ENCODE data around the gene GMIP. TPM values are rescaled to one million over a fixed set of nuclear protein-coding genes. Genes with fewer than 3 reads are reported as not detected.
"Not testable (repeated sequence)": the region's sequence is repeated elsewhere in the genome, so short reads cannot be mapped to it uniquely, and the experiment has no call there.

The GMIP gene
- total RNA-seq (100 to 1,000 TPM in 2 of 7 donors, 10 to 100 TPM in 5; 59.9 to 141 (median 96.9) TPM), polyA plus RNA-seq (10 to 100 TPM; 26.7 to 60.5 (median 31.9) TPM)
- long read RNA-seq, donor 1: 0 reads
- long read RNA-seq, donor 2, partial matches to known transcripts: 13 of 15 reads
- long read RNA-seq, donor 2, other reads (novel, unspliced or antisense): 0 of 15 reads

- peak; percentile 98 for DNase-seq
- H3K9me3 ChIP-seq: no peaks in the 10 kb centered on the region
- peaks cover 5 to 82% (median 68%) of the 10 kb centered on the region in 6 donors for H3K36me3 ChIP-seq
- H3K4me1 ChIP-seq: peaks cover 5 to 58% (median 31%) of the 10 kb centered on the region in 6 donors
- H3K27ac ChIP-seq: peak within 1 kb of the TSS; percentile 89 to 100 (median 95)
- intact Hi-C loops (cut with DNase I; ENCODE audit: low total_unique reads): loop anchor here (5.0 kb wide), 1 partner anchor 111 kb away; no protein-coding TSS in a partner anchor
- peak within 1 kb of the TSS; percentile 71 to 95 (median 79) for H3K4me3 ChIP-seq
- TF ChIP-seq CTCF (IDR thresholded peaks at IDR 0.05 in 8 of 11, conservative IDR thresholded peaks at IDR 0.05 in 3 of 11) (peak; percentile 48 to 89 (median 79)), POLR2AphosphoS5 (IDR thresholded peaks at IDR 0.05) (peak; percentile 79 to 88 (median 85)), POLR2A (IDR thresholded peaks at IDR 0.05) (peak; percentile 52 to 57 (median 57))
- H3K27me3 ChIP-seq (replicated peaks in 1 of 7): no peaks in the 10 kb centered on the region
- WGBS, 5 donors: 1 to 2% (median 1%) methylated on average over 19 to 50 of the region's 50 CpGs
These were observed at the start of gene GMIP for GRCh38 chr19:19643158-19644053. TSS of gene GMIP (minus strand) at chr19:19643657. CDS start at chr19:19643529, 128 bp downstream.

GRCh38 chr19:19691683-19692082 lies 48.2 kb upstream of the GMIP start:
- intact Hi-C loops (cut with DNase I; ENCODE audit: low total_unique reads): no loop called here
- H3K4me3 ChIP-seq: no peak overlapping the region
- H3K27ac ChIP-seq: no peak overlapping the region
- no peak for TF ChIP-seq CTCF (IDR thresholded peaks at IDR 0.05 in 8 of 11, conservative IDR thresholded peaks at IDR 0.05 in 3 of 11)
- peaks cover 0 to 77% (median 32%) of the 10 kb centered on the region in 8 donors for H3K9me3 ChIP-seq
- 87 to 96% (median 93%) methylated on average over 10 of the region's 10 CpGs for WGBS, 5 donors
- H3K27me3 ChIP-seq (replicated peaks in 1 of 7): no peaks in the 10 kb centered on the region
- no peak for DNase-seq
- H3K36me3 ChIP-seq: peaks cover 0 to 14% (median 0%) of the 10 kb centered on the region in 6 donors
- H3K4me1 ChIP-seq: no peaks in the 10 kb centered on the region

GRCh38 chr19:19689023-19689422 lies 45.6 kb upstream of the GMIP start:
- 95 to 100% (median 97%) methylated on average over 10 of the region's 10 CpGs for WGBS, 5 donors
- H3K27ac ChIP-seq; intact Hi-C loops (cut with DNase I; ENCODE audit: low total_unique reads); DNase-seq; H3K4me1 ChIP-seq; H3K4me3 ChIP-seq; H3K27me3 ChIP-seq (replicated peaks in 1 of 7): not testable (repeated sequence)
- Histone ChIP-seq H3K36me3 (peaks cover 0 to 33% (median 0%) of the 10 kb centered on the region in 6 donors), H3K9me3 (peaks cover 12 to 78% (median 47%) of the 10 kb centered on the region in 8 donors)

GRCh38 chr19:19687090-19687489 lies 43.6 kb upstream of the GMIP start:
- no peak for DNase-seq
- H3K36me3 ChIP-seq: peaks cover 0 to 50% (median 3%) of the 10 kb centered on the region in 6 donors
- intact Hi-C loops (cut with DNase I; ENCODE audit: low total_unique reads): no loop called here
- TF ChIP-seq POLR2AphosphoS5 (IDR thresholded peaks at IDR 0.05) (peak in 1 of 3 donors; percentile 3), POLR2A (IDR thresholded peaks at IDR 0.05) (no peak), CTCF (IDR thresholded peaks at IDR 0.05 in 8 of 11, conservative IDR thresholded peaks at IDR 0.05 in 3 of 11) (no peak)
- H3K27ac ChIP-seq: no peak overlapping the region
- WGBS, 5 donors: 95 to 99% (median 96%) methylated on average over 3 of the region's 3 CpGs
- H3K4me1 ChIP-seq: no peaks in the 10 kb centered on the region
- no peaks in the 10 kb centered on the region for H3K27me3 ChIP-seq (replicated peaks in 1 of 7)
- peaks cover 12 to 83% (median 61%) of the 10 kb centered on the region in 8 donors for H3K9me3 ChIP-seq
- H3K4me3 ChIP-seq: no peak overlapping the region
